ENCODE data around the gene CLMP. TPM values are rescaled to one million over a fixed set of nuclear protein-coding genes. Genes with fewer than 3 reads are reported as not detected.

The CLMP gene
- total RNA-seq, 1 donor from 2014 or later = 6.6 TPM

- Mint-ChIP-seq H3K27ac (ENCODE audit: unreplicated experiment) (no peak overlapping the region), H3K4me3 (ENCODE audit: unreplicated experiment) (no peak overlapping the region), H3K36me3 (ENCODE audit: low read depth) (peaks cover 12% of the 10 kb centered on the region), H3K4me1 (ENCODE audit: low read depth) (peaks cover 9% of the 10 kb centered on the region), H3K9me3 (ENCODE audit: low read depth) (no peaks in the 10 kb centered on the region), H3K27me3 (ENCODE audit: low read depth) (no peaks in the 10 kb centered on the region)
- DNase-seq (ENCODE audit: low spot score) = no peak
- no peak for TF ChIP-seq CTCF (IDR thresholded peaks at IDR 0.05)
Observed at GRCh38 chr11:123051634-123052033, 143.4 kb downstream of the CLMP start.

GRCh38 chr11:123051146-123051545 lies 143.9 kb downstream of the CLMP start:
- peaks cover 8% of the 10 kb centered on the region for H3K36me3 Mint-ChIP-seq (ENCODE audit: low read depth)
- H3K27me3 Mint-ChIP-seq (ENCODE audit: low read depth) = no peaks in the 10 kb centered on the region
- no peak for DNase-seq (ENCODE audit: low spot score)
- no peak overlapping the region for H3K27ac Mint-ChIP-seq (ENCODE audit: unreplicated experiment)
- peaks cover 8% of the 10 kb centered on the region for H3K4me1 Mint-ChIP-seq (ENCODE audit: low read depth)
- H3K9me3 Mint-ChIP-seq (ENCODE audit: low read depth) = no peaks in the 10 kb centered on the region
- TF ChIP-seq CTCF (IDR thresholded peaks at IDR 0.05) = no peak
- H3K4me3 Mint-ChIP-seq (ENCODE audit: unreplicated experiment) = no peak overlapping the region

GRCh38 chr11:123047947-123048293 lies 147.1 kb downstream of the CLMP start:
- H3K4me3 Mint-ChIP-seq (ENCODE audit: unreplicated experiment) = no peak overlapping the region
- H3K9me3 Mint-ChIP-seq (ENCODE audit: low read depth) = no peaks in the 10 kb centered on the region
- H3K36me3 Mint-ChIP-seq (ENCODE audit: low read depth) = no peaks in the 10 kb centered on the region
- no peak for TF ChIP-seq CTCF (IDR thresholded peaks at IDR 0.05)
- DNase-seq (ENCODE audit: low spot score) = no peak
- H3K27me3 Mint-ChIP-seq (ENCODE audit: low read depth) = no peaks in the 10 kb centered on the region
- no peaks in the 10 kb centered on the region for H3K4me1 Mint-ChIP-seq (ENCODE audit: low read depth)
- no peak overlapping the region for H3K27ac Mint-ChIP-seq (ENCODE audit: unreplicated experiment)

- Mint-ChIP-seq H3K4me1 (ENCODE audit: low read depth) (no peaks in the 10 kb centered on the region), H3K27ac (ENCODE audit: unreplicated experiment) (no peak overlapping the region), H3K4me3 (ENCODE audit: unreplicated experiment) (no peak overlapping the region), H3K9me3 (ENCODE audit: low read depth) (no peaks in the 10 kb centered on the region), H3K36me3 (ENCODE audit: low read depth) (no peaks in the 10 kb centered on the region), H3K27me3 (ENCODE audit: low read depth) (no peaks in the 10 kb centered on the region)
- no peak for DNase-seq (ENCODE audit: low spot score)
- no peak for TF ChIP-seq CTCF (IDR thresholded peaks at IDR 0.05)
Observed at GRCh38 chr11:123047266-123047946, 147.6 kb downstream of the CLMP start.

- H3K4me1 Mint-ChIP-seq (ENCODE audit: low read depth) = no peaks in the 10 kb centered on the region
- no peaks in the 10 kb centered on the region for H3K36me3 Mint-ChIP-seq (ENCODE audit: low read depth)
- no peaks in the 10 kb centered on the region for H3K9me3 Mint-ChIP-seq (ENCODE audit: low read depth)
- TF ChIP-seq CTCF (IDR thresholded peaks at IDR 0.05) = no peak
- H3K27me3 Mint-ChIP-seq (ENCODE audit: low read depth) = no peaks in the 10 kb centered on the region
- no peak overlapping the region for H3K27ac Mint-ChIP-seq (ENCODE audit: unreplicated experiment)
- no peak for DNase-seq (ENCODE audit: low spot score)
- no peak overlapping the region for H3K4me3 Mint-ChIP-seq (ENCODE audit: unreplicated experiment)
Observed at GRCh38 chr11:123046473-123047259, 148.4 kb downstream of the CLMP start.

Data from chondrocyte (in vitro differentiated cells).